GM12801 (cell line): ENCODE data around the gene SPOPL.

Source experiments
- TF ChIP-seq, protein P1 (sequence below): IDR thresholded peaks from one replicate; pipeline ENCODE4 v1.5.1; 2011; ENCODE audit warnings: control low read depth; ENCODE audit not compliant: insufficient read length; ENCODE audit errors: extremely low read depth

Gene SPOPL

DNA sequence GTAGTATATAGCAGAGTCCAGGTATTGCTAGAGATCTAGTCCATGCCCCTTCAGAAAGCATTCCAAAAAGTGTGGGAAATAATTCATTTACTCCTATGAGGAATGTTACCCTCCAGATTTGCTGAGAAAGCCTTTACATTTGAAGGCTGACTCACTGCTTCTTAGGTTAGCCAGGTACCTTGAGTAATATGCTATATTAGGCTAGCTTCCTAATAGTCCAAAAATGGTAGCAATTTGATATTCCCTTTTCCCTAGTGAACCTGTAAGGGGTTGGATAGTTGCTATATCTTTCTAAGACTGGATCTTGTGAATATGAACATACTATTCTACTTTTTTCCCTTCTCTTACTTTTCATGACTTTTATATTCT, 63.6 kb downstream of the SPOPL start:
- TF ChIP-seq, protein P1, sequence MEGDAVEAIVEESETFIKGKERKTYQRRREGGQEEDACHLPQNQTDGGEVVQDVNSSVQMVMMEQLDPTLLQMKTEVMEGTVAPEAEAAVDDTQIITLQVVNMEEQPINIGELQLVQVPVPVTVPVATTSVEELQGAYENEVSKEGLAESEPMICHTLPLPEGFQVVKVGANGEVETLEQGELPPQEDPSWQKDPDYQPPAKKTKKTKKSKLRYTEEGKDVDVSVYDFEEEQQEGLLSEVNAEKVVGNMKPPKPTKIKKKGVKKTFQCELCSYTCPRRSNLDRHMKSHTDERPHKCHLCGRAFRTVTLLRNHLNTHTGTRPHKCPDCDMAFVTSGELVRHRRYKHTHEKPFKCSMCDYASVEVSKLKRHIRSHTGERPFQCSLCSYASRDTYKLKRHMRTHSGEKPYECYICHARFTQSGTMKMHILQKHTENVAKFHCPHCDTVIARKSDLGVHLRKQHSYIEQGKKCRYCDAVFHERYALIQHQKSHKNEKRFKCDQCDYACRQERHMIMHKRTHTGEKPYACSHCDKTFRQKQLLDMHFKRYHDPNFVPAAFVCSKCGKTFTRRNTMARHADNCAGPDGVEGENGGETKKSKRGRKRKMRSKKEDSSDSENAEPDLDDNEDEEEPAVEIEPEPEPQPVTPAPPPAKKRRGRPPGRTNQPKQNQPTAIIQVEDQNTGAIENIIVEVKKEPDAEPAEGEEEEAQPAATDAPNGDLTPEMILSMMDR = no peak

GRCh38 chr2:138572318-138572717, 70.7 kb downstream of the SPOPL start:
- TF ChIP-seq, protein P1 = no peak

DNA sequence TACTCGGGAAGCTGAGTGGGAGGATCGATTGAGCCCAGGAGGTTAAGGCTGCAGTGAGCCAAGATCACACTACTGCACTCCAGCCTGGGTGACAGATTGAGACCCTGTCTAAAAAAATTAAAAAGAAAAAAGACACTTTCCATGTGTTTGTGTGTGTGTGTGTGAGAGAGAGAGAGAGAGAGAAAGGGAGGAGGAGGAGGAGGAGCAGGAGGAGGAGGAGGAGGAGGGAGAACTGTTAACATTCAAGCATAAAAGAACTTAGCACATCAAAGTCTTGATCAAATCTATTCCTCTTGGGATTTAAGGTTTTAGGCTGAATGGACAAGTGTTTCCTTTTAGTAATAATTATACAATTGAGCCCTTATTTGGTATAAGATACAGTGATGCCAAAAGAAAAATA, 75.5 kb downstream of the SPOPL start:
- TF ChIP-seq, protein P1 = no peak

DNA sequence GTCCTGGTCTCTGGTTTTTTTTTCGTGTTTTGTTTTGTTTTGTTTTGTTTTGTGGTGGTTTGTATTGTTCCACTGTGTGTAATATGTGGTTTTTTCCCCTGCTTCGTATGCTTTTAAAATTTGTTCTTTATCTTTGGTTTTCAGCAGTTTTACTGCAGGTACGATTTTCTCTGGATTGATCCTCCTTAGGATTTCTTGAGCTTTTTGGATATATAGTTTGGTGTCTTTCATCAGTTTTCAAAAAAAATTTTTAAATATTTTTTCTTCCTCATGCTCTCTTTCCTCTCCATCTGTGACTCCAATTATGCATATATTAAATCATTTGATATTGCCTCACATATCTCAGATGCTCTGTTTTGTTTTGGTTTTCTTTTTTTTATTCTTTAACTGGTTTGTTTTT, 78.0 kb downstream of the SPOPL start:
- TF ChIP-seq, protein P1 = no peak

- TF ChIP-seq, protein P1 = no peak
These were observed 80.3 kb downstream of the SPOPL start for GRCh38 chr2:138581909-138582308.

DNA sequence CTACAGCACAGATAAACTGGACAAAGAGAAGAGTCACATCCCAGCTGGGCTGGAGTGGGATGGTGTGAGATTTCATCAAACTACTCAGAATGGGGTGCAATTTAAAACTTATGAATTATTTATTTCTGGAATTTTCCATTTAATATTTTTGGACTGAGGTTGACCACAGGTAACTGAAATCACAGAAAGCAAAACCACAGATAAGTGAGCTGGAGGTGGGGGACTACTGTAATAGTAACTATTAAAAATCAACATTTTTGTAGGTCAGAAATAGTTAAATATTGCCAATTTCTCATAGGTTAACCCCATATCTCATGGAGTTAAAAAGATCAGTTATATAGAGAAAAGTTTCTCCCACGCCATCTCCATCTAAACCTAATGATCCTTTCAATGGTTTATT, 88.1 kb downstream of the SPOPL start:
- TF ChIP-seq, protein P1 = no peak

GRCh38 chr2:138596403-138596802, 94.8 kb downstream of the SPOPL start:
- TF ChIP-seq, protein P1 = no peak

- TF ChIP-seq, protein P1 = no peak
These were observed 99.3 kb downstream of the SPOPL start for GRCh38 chr2:138600732-138601457.
